ENCODE data around the gene TEAD4.

The TEAD4 gene

GRCh38 chr12:3034067-3034750 is 75.0 kb downstream of the TEAD4 start:
- peak; percentile 53 for DNase-seq

- DNase-seq: no peak
These were observed 76.0 kb downstream of the TEAD4 start for GRCh38 chr12:3035171-3035570.

DNA sequence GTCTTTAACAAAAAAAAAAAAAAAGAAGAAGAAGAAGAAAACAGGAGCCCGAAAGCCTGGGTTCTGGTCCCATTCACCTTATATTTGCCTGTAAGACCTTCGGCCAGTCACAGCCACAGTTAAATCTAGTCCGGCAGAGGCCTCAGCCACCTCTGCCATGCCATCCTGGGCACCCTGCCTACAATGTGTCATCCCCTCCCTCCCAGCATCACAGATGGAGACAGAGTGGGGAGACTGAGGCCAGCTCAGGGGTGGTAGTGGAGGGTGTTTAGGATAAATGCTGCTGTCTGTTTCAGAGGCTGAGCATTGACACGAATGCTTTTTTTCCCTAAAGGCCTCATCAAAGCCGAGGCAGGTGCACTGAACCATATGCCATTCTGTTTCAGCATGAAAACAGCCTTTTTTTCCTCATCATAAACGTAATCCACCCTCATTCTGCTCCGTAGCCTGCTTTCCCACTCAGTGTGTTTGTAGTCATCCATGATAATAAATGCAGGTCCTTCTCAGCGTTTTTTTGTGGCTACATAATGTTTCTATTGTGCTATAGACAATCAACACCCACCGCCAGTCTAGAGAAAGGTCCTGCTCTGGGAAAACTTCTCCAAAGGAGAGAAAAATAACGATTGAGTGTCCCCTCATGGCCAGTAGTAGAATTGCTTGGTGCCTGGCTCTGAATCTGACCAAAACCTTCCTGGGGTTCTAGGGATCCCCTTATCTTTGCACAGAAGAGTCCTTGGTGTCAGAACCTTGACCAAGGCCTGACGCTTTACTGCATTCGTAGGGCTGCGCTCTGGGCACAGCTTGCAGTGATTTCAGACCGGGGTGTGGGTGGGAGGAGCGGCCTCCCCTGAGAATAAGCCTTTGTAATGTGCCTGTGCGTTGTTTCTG is 76.9 kb downstream of the TEAD4 start:
- DNase-seq: no peak

GRCh38 chr12:3036901-3037600 is 77.9 kb downstream of the TEAD4 start:
- DNase-seq: no peak

DNA sequence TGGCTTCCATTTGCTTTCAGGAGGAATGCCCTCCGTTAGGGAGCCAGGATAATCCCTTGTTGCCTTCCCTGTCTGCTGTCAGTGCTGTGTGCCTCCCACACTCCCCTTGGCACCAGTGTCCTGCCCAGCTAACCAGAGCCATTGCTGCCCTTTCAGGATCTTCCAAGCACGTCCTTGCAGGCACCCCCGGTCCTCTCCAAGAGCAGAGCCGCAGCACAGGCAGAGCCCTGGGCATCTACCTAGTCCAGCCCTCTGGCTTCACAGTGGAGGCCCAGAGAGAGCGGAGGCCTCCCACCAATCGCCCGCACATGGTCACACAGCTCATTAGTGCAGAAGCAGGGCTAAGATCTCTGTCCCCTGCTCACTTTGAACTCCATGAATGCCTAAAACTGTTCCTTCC is 79.0 kb downstream of the TEAD4 start:
- DNase-seq: no peak

- no peak for DNase-seq
These were observed 79.8 kb downstream of the TEAD4 start for GRCh38 chr12:3038926-3039510.

GRCh38 chr12:3040026-3040656 is 80.9 kb downstream of the TEAD4 start:
- DNase-seq: no peak

DNA sequence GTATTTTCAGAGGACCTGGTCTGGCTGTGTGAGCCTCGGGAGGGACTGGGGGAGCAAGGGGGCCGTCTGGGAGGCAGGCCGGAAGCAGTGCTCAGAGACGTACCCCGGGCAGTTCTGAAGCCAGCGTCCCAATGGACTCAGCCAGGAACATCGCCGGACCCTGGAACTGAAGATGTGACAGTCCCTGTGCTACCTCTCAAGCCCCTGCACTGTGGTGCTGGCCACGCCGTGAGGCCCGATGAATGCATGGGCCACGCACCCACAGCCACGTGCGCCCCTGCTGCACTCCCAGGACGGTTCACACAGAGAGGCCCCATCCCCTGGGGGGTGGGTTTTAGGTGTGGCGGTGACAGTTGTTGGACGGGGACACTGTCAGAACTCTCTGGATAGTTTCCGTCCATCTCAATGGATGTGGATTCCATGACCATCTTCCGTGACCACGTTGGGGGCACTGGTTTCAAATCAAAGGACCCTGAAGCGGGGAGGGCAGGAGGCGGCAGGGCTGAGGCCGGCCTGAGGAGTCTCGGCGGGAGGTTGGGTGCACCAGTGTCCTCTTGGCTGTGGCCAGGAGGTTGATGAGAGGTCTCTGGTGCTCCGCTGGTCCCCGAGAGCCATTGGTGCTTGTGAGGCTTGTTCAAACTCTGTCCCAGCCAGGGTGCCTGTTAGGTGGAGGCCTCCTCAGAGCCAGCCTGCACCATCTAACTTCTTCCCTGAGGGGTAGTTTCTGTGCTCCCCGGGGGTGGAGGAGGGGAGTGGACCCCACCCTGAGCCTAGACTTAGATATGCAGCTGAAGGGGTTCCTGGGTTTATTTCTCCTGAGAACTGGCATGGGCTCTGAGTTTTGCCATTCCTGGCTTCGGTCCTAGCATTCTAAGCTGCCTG is 81.7 kb downstream of the TEAD4 start:
- DNase-seq: no peak

- DNase-seq: peak; percentile 78
These were observed 82.5 kb downstream of the TEAD4 start for GRCh38 chr12:3041558-3042164.

DNA sequence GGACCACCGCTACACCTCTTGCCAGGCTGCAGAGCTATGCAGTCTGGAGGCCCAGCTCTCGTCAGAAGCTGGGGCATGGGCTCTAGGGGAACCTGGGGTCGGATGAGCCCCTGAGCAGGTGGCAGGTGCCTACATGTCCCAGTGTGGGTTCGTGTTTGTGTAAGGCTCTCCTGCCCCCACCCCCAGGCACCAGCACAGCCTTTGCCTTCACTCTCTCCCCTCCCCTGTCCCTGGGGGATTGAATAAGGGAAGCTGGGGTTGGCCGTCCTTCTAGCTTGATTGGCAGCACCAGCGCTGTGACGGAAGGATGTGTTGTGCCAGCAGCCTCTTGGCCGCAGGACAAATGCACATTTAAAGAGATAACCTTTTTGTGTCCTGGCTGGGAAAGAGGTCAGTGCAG is 83.2 kb downstream of the TEAD4 start:
- DNase-seq: peak; percentile 59

GRCh38 chr12:3042826-3043225 is 83.6 kb downstream of the TEAD4 start:
- no peak for DNase-seq

DNA sequence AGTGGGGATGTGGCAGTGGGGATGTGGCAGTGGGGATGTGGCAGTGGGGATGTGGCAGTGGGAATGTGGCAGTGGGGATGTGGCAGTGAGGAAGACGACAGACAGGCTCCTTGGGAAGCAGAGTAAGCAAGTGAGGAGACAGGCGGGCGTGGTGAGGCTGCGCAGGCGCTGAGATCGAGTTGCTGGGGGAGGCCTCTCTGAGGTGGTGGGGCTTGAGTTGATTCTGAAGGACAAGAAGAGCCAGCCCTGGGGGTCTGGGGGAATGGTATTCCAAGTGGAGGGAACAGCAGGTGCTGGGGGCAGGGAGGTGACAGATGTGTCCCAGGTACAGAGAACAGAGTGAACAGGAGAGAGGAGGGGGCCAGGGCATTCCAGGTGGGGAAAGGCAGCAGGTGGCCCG is 84.2 kb downstream of the TEAD4 start:
- DNase-seq: no peak

DNA sequence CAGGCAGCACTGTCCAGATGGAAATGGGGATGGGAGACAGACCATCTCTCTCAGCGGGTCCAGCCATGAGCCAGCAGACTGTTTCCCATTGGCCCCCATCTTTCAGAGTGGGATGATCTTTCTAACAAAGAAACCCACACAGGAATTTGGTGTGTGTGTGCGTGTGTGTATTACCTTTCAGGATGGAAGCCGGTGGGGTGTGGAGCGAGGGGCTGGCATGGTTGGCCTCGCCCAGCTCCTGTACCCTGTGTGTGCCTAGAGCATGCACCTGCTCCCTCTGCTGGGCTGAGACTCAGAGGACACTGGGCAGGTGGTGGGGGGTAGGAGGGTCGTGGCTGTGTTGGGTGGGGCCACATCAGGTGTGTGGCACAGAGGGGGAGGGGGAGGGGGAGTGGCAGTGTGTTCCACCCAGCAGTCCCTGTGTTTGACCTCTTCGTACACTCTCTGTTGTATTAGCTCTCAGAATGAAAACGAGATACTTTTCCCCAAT is 85.0 kb downstream of the TEAD4 start:
- DNase-seq: no peak

DNA sequence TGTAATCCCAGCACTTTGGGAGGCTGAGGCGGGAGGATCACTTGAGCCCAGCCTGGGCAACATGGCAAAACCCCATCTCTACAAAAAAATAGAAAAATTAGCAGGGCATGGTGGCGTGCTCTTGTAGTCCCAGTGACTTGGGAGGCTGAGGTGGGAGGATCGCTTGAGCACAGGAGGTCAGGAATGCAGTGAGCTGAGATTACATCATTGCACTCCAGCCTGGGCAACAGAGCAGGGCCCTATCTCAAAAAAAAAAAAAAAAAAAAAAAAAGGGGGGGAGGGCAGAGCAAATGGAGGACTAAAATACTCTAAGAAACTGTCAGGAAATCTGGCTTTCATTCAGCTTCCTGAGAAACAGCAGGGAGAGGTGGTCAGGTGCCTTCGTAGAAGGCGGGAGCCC is 86.3 kb downstream of the TEAD4 start:
- no peak for DNase-seq

DNA sequence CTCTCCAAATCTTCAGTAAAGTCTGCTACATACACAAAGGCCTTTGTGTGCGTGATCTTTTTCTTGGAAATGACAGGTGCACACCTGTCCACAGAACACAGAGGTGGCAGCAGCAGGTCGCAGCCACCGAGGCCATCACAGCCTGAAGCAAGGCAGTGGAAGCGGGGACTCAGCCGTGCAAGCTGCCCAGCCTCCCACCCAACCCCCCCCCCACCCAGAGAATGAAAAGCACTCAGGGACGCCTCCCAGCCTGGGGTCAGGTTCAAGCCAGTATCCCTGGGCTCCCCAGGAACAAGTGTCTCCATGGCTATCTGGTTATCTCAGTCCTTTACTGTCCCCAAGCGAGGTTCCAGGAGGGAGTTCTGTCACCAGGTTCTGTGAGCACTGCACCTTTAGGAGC is 86.8 kb downstream of the TEAD4 start:
- DNase-seq: no peak

DNA sequence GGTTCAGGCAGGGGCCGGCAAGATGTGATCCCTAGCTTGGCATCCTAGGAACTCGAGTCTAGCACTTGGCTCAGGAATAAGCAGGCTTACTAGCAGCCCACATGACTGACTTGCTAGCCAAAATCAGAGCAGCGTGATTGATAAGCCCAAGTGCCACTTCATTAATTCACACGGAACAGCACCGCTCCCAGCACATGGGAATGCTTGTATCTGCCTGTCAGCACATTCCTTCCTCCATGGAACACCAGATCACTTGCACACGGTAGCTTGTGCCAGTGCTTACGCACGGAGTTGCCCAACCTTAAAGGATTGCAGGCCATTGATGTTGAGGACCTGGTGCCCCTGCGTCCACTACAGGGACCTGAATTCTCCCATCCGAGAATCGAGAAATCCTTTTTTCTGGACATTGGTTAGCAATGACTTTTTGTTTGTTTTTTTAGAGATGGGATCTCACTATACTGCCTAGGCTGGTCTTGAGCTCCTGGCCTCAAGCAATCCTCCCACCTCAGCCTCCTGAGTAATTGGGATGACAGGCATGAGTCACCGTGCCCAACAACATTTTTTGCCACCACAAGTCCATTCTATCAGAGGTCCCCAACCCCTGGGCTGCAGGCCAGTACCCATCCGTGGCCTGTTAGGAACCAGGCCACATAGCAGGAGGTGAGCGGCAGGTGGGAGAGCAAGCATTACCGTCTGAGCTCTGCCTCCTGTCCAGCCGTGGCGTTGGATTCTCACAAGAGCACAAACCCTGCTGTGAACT is 87.4 kb downstream of the TEAD4 start:
- no peak for DNase-seq

DNA sequence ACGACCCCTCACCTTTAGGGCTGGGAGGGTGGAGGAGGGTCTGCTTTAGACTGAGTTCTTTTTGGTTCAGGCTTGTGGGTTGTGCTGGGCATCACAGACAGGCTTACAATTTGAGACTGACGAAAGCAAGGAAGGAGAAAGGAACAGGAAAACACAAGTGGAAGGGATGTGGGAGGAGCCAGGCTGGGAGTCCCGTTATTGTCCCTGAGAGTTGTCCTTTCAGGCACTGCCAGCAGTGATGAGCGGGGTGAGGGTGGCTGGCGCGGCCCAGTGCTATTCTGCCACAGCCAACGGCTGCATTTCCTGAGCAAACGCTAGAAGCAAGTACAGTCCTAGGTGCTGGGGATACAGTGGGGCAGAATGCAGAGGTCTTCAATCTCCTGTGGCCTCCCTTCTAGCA is 88.8 kb downstream of the TEAD4 start:
- no peak for DNase-seq

DNA sequence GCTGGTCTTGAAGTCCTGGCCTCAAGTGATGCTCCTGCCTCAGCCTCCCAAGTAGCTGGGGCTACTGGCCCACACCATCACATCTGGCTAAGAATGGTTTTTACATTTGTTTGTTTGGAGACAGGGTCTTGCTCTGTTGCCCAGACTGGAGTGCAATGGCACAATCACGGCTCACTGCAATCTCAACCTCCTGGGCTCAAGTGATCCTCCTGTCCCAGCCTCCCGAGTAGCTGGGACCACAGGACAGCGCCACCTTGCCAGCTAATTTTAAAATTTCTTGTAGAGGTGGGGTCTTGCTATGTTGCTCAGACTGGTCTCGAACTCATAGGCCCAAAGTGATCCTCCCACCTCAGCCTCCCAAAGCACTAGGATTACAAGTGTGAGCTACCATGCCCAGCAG is 89.3 kb downstream of the TEAD4 start:
- no peak for DNase-seq

DNA sequence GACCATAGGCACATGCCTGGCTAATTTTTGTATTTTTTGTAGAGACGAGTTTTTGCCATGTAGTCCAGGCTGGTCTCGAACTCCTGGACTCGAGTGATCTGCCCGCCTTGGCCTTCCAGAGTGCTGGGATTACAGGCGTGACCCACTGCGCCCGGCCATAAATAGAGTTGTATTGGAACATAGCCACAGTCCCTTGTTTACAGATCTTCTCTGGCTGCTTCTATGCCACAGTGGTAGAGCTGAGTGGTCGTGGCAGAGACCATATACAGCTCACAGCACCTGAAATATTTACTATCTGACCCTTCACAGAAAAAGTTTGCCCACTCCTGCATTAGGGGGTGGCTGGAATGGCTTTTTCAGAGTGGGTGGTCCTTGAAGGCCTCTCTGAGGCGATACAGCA is 90.0 kb downstream of the TEAD4 start:
- no peak for DNase-seq

DNA sequence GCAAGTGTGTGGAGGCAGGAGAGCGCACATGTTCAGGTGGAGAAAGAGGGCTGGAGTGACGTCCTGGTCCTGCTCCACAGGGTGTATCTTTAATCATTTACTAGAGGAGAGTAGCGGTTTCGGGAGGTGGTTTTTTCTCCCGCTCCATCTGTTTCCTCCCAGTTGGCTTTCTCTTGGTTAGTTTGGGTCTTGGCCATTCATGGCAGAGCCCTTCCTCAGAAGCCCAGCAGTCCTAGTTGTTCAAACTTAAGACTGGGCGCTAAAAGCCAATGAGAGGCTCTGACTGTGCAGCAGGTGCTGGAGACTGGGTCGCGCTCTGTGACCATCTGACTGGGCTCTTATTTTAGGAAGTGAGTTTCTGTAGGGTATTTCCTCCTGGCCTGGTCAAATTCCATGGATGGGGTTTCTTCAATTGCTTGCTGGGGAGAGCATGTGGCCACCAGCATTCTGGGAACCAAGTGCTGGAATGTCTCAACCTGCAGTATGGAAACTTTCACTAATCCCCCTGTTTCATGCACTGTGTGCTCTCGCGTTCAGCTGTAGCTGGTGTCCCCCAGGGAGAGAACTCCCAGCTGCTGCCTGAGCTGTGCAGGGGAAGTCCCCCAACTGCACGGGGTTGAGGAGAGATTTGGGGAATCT is 90.5 kb downstream of the TEAD4 start:
- peak; percentile 5 for DNase-seq
